Measurements from ENCODE around the gene LMF1. TPM values are rescaled to one million over a fixed set of nuclear protein-coding genes. Genes with fewer than 3 reads are reported as not detected.
A peak's percentile ranks its signal among the peaks of the same experiment; 100 is the strongest.

The LMF1 gene
- total and polyA plus RNA-seq, 4 donors, result 8.8 to 75.0 (median 28.3) TPM

DNA sequence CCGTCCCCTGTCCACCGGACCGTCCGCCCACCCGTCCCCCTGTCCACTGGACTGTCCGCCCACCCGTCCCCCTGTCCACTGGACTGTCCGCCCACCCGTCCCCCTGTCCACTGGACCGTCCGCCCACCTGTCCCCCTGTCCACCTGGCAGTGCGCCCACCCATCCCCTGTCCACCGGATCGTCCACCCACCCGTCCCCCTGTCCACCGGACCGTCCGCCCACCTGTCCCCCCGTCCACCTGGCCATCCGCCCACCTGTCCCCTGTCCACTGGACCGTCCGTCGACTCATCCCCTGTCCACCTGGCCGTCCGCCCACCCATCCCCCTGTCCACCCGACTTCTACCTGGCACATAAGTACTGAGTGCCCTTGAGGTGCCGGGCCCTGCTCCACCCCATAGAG lies 76.6 kb downstream of the LMF1 start:
- H3K36me3 ChIP-seq (ENCODE audit: control insufficient read depth in 1 of 2, insufficient read depth in 2 of 2, low read length in 1 of 2), result no peaks in the 10 kb centered on the region
- H3K4me3 ChIP-seq (ENCODE audit: low read length in 2 of 2), result no peak overlapping the region
- intact Hi-C loops (cut with DNase I), result no loop called here
- no peak for ATAC-seq (ENCODE audit: low FRiP score)
- no peaks in the 10 kb centered on the region for H3K27me3 ChIP-seq (ENCODE audit: control insufficient read depth in 1 of 2, insufficient read depth in 2 of 2, low read length in 1 of 2)
- no peaks in the 10 kb centered on the region for H3K4me1 ChIP-seq (ENCODE audit: control insufficient read depth in 1 of 2, insufficient read depth in 2 of 2, low read length in 2 of 2)
- no peak overlapping the region for H3K27ac ChIP-seq (ENCODE audit: low read depth in 1 of 2, low read length in 2 of 2)
- H3K9me3 ChIP-seq (ENCODE audit: control insufficient read depth, low read length), result no peaks in the 10 kb centered on the region
- 84 to 85% methylated on average over 27 of the region's 27 CpGs for WGBS, 2 donors
- DNase-seq, result no peak

DNA sequence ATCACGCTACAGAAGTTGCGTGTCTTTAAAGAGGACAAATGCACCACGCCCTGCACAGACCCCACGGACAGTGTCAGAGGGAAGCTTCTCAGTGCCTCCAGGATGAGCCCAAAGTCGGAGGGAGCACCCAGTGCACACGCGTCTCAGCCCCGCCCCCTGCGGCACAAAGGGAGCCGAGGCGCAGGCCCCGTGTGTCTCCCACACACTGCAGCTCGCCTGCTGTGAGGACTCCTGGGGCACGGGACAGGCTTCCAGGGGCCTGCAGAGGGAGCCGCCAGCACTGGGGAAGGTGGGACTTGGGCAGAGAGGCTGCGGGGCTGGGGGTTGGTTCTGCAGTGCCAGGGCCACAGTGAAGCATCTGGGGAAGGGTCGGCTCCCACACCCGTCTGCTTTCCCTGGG lies 77.4 kb downstream of the LMF1 start:
- H3K9me3 ChIP-seq (ENCODE audit: control insufficient read depth, low read length), result no peaks in the 10 kb centered on the region
- ATAC-seq (ENCODE audit: low FRiP score), result no peak
- no peak overlapping the region for H3K4me3 ChIP-seq (ENCODE audit: low read length in 2 of 2)
- intact Hi-C loops (cut with DNase I), result no loop called here
- WGBS, 2 donors, result 85 to 89% methylated on average over 18 of the region's 18 CpGs
- H3K36me3 ChIP-seq (ENCODE audit: control insufficient read depth in 1 of 2, insufficient read depth in 2 of 2, low read length in 1 of 2), result no peaks in the 10 kb centered on the region
- H3K4me1 ChIP-seq (ENCODE audit: control insufficient read depth in 1 of 2, insufficient read depth in 2 of 2, low read length in 2 of 2), result no peaks in the 10 kb centered on the region
- no peak overlapping the region for H3K27ac ChIP-seq (ENCODE audit: low read depth in 1 of 2, low read length in 2 of 2)
- no peak for DNase-seq
- no peaks in the 10 kb centered on the region for H3K27me3 ChIP-seq (ENCODE audit: control insufficient read depth in 1 of 2, insufficient read depth in 2 of 2, low read length in 1 of 2)

DNA sequence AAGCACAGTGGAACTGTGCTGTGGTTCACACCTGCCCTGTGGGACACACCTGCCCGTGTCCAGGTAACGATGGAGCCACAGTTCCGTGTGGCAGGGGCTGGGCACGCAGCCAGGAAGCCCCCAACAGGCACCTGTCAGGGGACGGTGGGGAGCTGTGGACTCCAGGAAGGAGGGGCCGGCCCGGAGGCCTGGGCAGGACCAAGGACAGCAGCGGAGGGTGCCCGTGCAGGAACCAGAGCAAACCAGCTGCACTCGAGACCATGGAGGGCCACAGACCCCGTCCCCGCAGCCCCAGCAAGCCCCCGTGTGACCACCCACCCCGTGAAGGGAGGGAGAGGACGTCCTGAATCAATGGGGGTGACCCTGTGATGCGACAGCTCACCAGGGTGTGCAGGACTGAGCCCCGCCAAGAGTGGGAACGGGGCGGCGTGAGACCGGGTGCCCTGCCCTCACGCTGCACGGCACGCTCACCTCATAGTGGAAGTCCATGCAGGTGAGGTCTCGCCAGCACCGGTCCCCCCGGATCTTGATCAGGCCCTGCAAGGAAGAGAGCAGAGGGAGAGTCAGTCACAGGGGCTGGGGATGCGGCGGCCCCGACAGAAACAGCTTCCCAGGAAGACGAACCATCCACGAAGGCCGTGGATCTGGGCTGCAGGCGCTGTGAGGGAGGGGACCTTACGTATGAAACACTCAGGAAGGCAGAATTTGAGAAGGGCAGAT lies 78.1 kb downstream of the LMF1 start:
- H3K27ac ChIP-seq (ENCODE audit: low read depth in 1 of 2, low read length in 2 of 2), result no peak overlapping the region
- 79 to 82% methylated on average over 32 to 35 of the region's 35 CpGs for WGBS, 2 donors
- no peaks in the 10 kb centered on the region for H3K4me1 ChIP-seq (ENCODE audit: control insufficient read depth in 1 of 2, insufficient read depth in 2 of 2, low read length in 2 of 2)
- no peaks in the 10 kb centered on the region for H3K27me3 ChIP-seq (ENCODE audit: control insufficient read depth in 1 of 2, insufficient read depth in 2 of 2, low read length in 1 of 2)
- no peak for DNase-seq
- no peaks in the 10 kb centered on the region for H3K9me3 ChIP-seq (ENCODE audit: control insufficient read depth, low read length)
- no peaks in the 10 kb centered on the region for H3K36me3 ChIP-seq (ENCODE audit: control insufficient read depth in 1 of 2, insufficient read depth in 2 of 2, low read length in 1 of 2)
- no peak overlapping the region for H3K4me3 ChIP-seq (ENCODE audit: low read length in 2 of 2)
- no peak for ATAC-seq (ENCODE audit: low FRiP score)
- intact Hi-C loops (cut with DNase I), result no loop called here

DNA sequence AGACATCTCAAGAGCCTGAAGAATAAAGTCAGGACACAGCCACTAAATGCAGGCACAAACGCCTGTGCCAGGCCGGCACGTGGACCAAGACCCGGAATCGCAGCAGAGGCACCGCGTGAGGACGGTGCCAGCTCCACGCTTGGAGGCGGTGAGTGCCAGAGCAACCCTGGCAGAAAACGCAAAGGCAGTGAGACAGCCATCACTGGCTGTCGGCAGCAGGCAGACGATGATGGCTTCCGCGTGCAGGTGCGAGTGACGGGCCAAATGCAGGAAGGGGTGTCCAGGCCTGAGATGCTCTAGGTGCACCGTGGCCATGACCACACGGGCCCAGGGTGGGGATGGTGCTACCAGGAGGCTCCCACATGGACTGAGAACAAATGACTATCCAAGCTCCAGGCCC lies 78.8 kb downstream of the LMF1 start:
- no peak overlapping the region for H3K4me3 ChIP-seq (ENCODE audit: low read length in 2 of 2)
- H3K36me3 ChIP-seq (ENCODE audit: control insufficient read depth in 1 of 2, insufficient read depth in 2 of 2, low read length in 1 of 2), result no peaks in the 10 kb centered on the region
- H3K4me1 ChIP-seq (ENCODE audit: control insufficient read depth in 1 of 2, insufficient read depth in 2 of 2, low read length in 2 of 2), result no peaks in the 10 kb centered on the region
- DNase-seq (no peak), ATAC-seq (ENCODE audit: low FRiP score) (no peak)
- no peaks in the 10 kb centered on the region for H3K9me3 ChIP-seq (ENCODE audit: control insufficient read depth, low read length)
- H3K27me3 ChIP-seq (ENCODE audit: control insufficient read depth in 1 of 2, insufficient read depth in 2 of 2, low read length in 1 of 2), result no peaks in the 10 kb centered on the region
- H3K27ac ChIP-seq (ENCODE audit: low read depth in 1 of 2, low read length in 2 of 2), result no peak overlapping the region
- intact Hi-C loops (cut with DNase I), result no loop called here
- WGBS, 2 donors, result 90 to 91% methylated on average over 19 of the region's 19 CpGs

DNA sequence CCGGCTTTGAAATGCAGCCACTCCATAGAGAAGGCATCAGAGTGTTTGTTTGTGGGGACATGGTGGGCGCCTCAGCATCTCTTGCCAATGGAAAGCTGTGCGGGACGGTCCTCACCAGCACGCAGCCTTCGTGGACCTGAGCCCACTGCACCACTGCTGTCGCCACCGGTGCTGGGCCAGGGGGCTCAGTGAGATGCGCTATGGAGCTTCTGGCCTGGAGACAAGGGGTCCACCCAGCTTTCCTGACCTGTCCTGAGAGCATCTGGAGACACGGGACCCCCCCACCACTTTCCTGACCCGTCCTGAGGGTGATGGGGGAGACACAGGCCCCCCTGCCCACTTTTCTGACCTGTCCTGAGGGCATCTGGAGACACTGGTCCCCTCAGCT lies 79.4 kb downstream of the LMF1 start:
- Histone ChIP-seq H3K4me3 (ENCODE audit: low read length in 2 of 2) (no peak overlapping the region), H3K27me3 (ENCODE audit: control insufficient read depth in 1 of 2, insufficient read depth in 2 of 2, low read length in 1 of 2) (no peaks in the 10 kb centered on the region), H3K9me3 (ENCODE audit: control insufficient read depth, low read length) (no peaks in the 10 kb centered on the region), H3K36me3 (ENCODE audit: control insufficient read depth in 1 of 2, insufficient read depth in 2 of 2, low read length in 1 of 2) (no peaks in the 10 kb centered on the region), H3K27ac (ENCODE audit: low read depth in 1 of 2, low read length in 2 of 2) (no peak overlapping the region), H3K4me1 (ENCODE audit: control insufficient read depth in 1 of 2, insufficient read depth in 2 of 2, low read length in 2 of 2) (no peaks in the 10 kb centered on the region)
- ATAC-seq (ENCODE audit: low FRiP score), result no peak
- DNase-seq, result no peak
- intact Hi-C loops (cut with DNase I), result no loop called here
- WGBS, 2 donors, result 86 to 93% methylated on average over 11 of the region's 11 CpGs

DNA sequence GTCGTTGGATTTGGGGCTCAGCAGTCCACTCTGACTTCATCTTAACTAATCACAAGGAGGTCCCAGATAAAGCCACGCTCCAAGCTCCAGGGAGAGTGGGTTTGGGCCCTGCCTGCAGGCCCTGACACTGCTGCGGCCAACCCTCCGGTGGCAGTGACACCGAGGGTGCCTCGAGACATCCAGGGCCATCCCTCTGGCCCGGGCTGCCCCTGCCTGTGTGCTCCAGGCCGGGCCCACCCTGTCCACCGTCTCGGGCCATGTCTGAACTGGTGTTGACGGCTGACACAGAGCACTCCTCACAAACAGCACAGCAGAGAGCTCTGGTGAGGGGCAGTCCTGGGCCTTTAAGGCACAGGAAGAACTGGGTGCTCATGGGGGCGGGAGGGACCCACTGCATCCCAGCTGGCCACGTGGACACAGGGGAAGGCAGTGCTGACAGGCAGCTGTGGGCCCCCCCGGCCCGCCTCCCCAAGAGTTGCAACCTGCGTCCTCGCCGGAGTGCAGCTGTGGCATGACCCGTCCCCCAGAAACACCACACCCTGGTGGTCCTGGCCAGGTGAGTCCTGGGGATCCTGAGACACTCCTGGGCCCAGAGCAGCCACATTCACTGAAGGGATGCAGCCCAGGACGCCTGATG lies 80.0 kb downstream of the LMF1 start:
- 77 to 81% methylated on average over 20 of the region's 20 CpGs for WGBS, 2 donors
- H3K4me3 ChIP-seq (ENCODE audit: low read length in 2 of 2), result no peak overlapping the region
- no peaks in the 10 kb centered on the region for H3K9me3 ChIP-seq (ENCODE audit: control insufficient read depth, low read length)
- DNase-seq, result no peak
- H3K27ac ChIP-seq (ENCODE audit: low read depth in 1 of 2, low read length in 2 of 2), result no peak overlapping the region
- ATAC-seq (ENCODE audit: low FRiP score), result no peak
- no peaks in the 10 kb centered on the region for H3K27me3 ChIP-seq (ENCODE audit: control insufficient read depth in 1 of 2, insufficient read depth in 2 of 2, low read length in 1 of 2)
- intact Hi-C loops (cut with DNase I), result no loop called here
- no peaks in the 10 kb centered on the region for H3K4me1 ChIP-seq (ENCODE audit: control insufficient read depth in 1 of 2, insufficient read depth in 2 of 2, low read length in 2 of 2)
- H3K36me3 ChIP-seq (ENCODE audit: control insufficient read depth in 1 of 2, insufficient read depth in 2 of 2, low read length in 1 of 2), result no peaks in the 10 kb centered on the region

DNA sequence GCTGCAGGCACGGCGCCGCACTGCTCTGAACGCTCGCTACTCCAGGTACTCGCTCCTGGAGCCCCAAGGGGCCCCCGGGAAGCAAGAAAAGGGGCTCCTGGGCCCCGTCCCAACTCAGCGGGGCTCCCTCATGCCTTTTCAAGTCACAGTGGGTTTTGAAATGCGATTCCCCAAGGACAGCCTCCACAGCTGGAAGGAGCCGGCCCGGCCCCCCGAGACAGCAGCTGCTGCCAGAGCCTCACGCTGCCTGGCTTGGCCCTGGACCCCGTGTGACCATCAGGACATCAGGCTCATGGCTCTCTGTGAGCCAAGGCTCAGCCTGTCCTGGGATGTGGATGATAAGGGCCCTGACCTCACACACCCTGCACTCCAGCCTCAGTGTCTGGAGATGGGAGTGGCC lies 80.6 kb downstream of the LMF1 start:
- 75 to 78% methylated on average over 15 of the region's 15 CpGs for whole genome bisulfite sequencing, 2 donors
- no peak overlapping the region for H3K27ac ChIP-seq (ENCODE audit: low read depth in 1 of 2, low read length in 2 of 2)
- DNase-seq (no peak), ATAC-seq (ENCODE audit: low FRiP score) (no peak)
- no peaks in the 10 kb centered on the region for H3K9me3 ChIP-seq (ENCODE audit: control insufficient read depth, low read length)
- H3K36me3 ChIP-seq (ENCODE audit: control insufficient read depth in 1 of 2, insufficient read depth in 2 of 2, low read length in 1 of 2), result no peaks in the 10 kb centered on the region
- intact Hi-C loops (cut with DNase I), result no loop called here
- no peak overlapping the region for H3K4me3 ChIP-seq (ENCODE audit: low read length in 2 of 2)
- no peaks in the 10 kb centered on the region for H3K4me1 ChIP-seq (ENCODE audit: control insufficient read depth in 1 of 2, insufficient read depth in 2 of 2, low read length in 2 of 2)
- H3K27me3 ChIP-seq (ENCODE audit: control insufficient read depth in 1 of 2, insufficient read depth in 2 of 2, low read length in 1 of 2), result no peaks in the 10 kb centered on the region

DNA sequence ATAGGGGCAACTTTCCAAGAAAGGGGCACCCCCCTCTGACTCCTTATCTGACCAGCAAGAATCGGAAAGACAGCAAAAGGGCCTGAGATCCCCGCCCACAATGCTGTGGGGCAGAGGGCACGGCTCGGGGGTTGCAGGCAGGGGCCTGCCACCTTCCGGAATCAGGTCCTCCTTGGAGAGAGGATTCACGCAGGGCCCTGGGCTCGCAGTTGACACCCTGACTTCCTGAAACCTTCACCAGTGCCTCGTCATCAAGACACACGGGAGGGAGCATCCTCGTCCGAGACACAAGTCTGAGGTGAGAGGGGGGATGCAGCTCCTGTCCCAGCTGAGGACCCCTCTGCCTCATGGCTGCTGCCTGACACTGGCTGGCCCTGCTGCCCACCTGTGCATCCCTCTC lies 81.2 kb downstream of the LMF1 start:
- peak in 1 of 2 donors; percentile 19 for DNase-seq
- Histone ChIP-seq H3K27ac (ENCODE audit: low read depth in 1 of 2, low read length in 2 of 2) (no peak overlapping the region), H3K36me3 (ENCODE audit: control insufficient read depth in 1 of 2, insufficient read depth in 2 of 2, low read length in 1 of 2) (no peaks in the 10 kb centered on the region), H3K4me3 (ENCODE audit: low read length in 2 of 2) (no peak overlapping the region), H3K9me3 (ENCODE audit: control insufficient read depth, low read length) (peaks cover 1% of the 10 kb centered on the region), H3K27me3 (ENCODE audit: control insufficient read depth in 1 of 2, insufficient read depth in 2 of 2, low read length in 1 of 2) (no peaks in the 10 kb centered on the region), H3K4me1 (ENCODE audit: control insufficient read depth in 1 of 2, insufficient read depth in 2 of 2, low read length in 2 of 2) (no peaks in the 10 kb centered on the region)
- no peak for ATAC-seq (ENCODE audit: low FRiP score)
- 81 to 87% methylated on average over 11 of the region's 11 CpGs for WGBS, 2 donors
- intact Hi-C loops (cut with DNase I), result no loop called here

DNA sequence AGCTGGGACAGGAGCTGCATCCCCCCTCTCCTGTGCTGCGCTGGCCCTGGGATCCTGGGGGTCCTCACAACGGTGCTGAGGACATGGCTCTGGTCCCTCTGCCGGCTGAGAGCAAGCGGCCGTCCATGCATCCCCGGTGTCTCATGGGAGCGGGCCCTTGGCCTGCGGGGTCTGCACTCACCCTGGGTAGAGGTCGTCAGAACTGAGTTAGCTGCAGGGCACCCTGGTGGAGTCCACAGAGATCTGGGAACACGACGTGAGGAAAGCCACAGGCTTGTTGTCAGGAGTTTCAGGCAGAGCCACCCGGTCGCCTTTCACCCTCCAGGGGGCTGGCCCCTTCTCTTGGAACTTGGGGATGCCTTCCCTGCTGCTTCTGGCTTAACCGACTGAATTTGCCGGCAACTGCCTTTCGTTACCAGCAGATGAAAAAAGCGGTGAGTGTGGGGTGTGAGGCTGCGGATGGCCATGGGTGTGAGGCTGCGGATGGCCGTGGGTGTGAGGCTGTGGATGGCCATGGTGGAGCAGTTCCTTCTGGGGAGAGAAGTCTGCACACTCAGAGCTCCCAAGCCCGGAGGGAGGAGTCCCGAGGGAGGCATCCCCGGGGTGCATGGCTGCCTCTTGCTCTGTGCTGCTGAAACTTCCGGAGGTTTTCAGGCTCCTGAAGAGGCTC lies 81.7 kb downstream of the LMF1 start:
- intact Hi-C loops (cut with DNase I), result no loop called here
- DNase-seq, result peak in 1 of 2 donors; percentile 40
- H3K36me3 ChIP-seq (ENCODE audit: control insufficient read depth in 1 of 2, insufficient read depth in 2 of 2, low read length in 1 of 2), result no peaks in the 10 kb centered on the region
- no peak overlapping the region for H3K27ac ChIP-seq (ENCODE audit: low read depth in 1 of 2, low read length in 2 of 2)
- no peaks in the 10 kb centered on the region for H3K27me3 ChIP-seq (ENCODE audit: control insufficient read depth in 1 of 2, insufficient read depth in 2 of 2, low read length in 1 of 2)
- no peaks in the 10 kb centered on the region for H3K4me1 ChIP-seq (ENCODE audit: control insufficient read depth in 1 of 2, insufficient read depth in 2 of 2, low read length in 2 of 2)
- no peak for ATAC-seq (ENCODE audit: low FRiP score)
- peaks cover 4% of the 10 kb centered on the region for H3K9me3 ChIP-seq (ENCODE audit: control insufficient read depth, low read length)
- H3K4me3 ChIP-seq (ENCODE audit: low read length in 2 of 2), result no peak overlapping the region
- WGBS, 2 donors, result 83 to 86% methylated on average over 24 of the region's 24 CpGs

All from aorta (tissue), 5 donors.